ENCODE data around the gene LY6G5B. TPM values are rescaled to one million over a fixed set of nuclear protein-coding genes. Genes with fewer than 3 reads are reported as not detected.

LY6G5B gene
- total and polyA plus RNA-seq, 5 experiments from 2014 or later: 0.25 to 48.8 (median 44.1) TPM; not detected in 2

DNA sequence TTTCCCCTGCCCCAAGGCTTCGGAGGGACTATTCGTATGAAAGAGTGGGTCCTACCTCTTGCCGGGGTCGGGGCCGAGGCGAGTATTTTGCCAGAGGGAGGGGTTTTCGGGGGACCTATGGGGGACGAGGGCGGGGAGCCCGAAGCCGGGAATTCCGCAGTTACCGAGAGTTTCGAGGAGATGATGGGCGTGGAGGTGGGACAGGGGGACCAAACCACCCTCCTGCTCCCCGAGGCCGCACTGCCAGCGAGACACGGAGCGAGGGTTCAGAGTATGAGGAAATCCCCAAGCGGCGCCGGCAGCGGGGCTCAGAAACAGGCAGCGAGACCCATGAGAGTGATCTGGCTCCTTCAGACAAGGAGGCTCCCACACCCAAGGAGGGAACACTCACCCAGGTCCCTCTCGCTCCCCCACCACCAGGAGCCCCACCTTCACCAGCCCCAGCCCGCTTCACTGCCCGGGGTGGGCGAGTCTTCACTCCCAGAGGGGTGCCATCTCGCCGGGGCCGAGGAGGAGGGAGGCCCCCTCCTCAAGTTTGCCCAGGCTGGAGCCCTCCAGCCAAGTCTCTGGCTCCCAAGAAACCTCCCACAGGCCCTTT is 38.0 kb upstream of the LY6G5B start:
- no peaks in the 10 kb centered on the region for H3K27me3 Mint-ChIP-seq
- ATAC-seq (no peak), DNase-seq (no peak)
- POLR2A ChIA-PET: interaction anchor here (1.0 kb wide), 1 partner anchor 10 kb away, joined by 4 read pairs; no protein-coding TSS in a partner anchor
- peak overlapping the region in 2 of 10 donors; percentile 60 to 68 for H3K27ac Mint-ChIP-seq
- H3K9me3 Mint-ChIP-seq: no peaks in the 10 kb centered on the region
- peaks cover 2 to 25% (median 8%) of the 10 kb centered on the region in 4 donors for H3K4me1 Mint-ChIP-seq
- H3K36me3 Mint-ChIP-seq: peaks cover 7 to 98% (median 27%) of the 10 kb centered on the region in 3 donors
- no peak overlapping the region for H3K4me3 Mint-ChIP-seq

DNA sequence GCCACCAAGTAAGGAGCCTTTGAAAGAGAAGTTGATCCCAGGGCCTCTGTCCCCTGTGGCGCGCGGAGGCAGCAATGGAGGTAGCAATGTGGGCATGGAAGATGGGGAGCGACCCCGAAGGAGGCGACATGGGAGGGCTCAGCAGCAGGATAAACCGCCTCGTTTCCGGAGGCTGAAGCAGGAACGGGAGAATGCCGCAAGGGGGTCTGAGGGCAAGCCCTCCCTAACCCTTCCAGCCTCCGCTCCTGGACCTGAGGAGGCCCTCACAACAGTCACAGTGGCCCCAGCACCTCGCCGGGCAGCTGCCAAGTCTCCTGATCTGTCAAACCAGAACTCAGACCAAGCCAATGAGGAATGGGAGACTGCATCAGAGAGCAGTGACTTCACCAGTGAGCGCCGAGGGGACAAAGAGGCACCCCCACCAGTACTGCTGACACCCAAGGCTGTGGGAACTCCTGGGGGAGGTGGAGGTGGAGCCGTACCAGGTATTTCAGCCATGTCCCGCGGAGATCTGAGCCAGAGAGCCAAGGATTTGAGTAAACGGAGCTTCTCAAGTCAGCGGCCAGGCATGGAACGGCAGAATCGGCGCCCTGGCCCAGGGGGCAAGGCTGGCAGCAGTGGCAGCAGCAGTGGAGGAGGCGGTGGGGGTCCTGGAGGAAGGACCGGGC is 37.4 kb upstream of the LY6G5B start:
- Mint-ChIP-seq H3K36me3 (peaks cover 4 to 98% (median 24%) of the 10 kb centered on the region in 3 donors), H3K27ac (peak overlapping the region in 4 of 10 donors; percentile 59 to 73 (median 64))

DNA sequence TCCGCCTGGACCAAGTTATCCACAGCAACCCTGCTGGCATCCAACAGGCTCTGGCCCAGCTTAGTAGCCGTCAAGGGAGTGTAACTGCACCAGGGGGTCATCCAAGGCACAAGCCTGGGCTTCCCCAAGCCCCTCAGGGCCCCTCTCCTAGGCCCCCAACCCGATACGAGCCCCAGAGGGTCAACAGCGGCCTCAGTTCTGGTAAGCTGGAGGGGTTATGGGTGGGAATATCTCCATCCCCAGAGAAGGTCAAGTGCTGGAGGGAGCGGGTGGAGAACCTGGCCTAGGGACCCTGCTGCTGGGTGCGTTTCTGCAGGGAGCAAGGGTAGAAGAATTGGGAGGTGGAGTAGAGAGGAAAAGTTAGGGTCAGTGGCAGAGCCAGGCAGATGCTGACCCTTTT is 36.3 kb upstream of the LY6G5B start:
- no peak for ATAC-seq
- POLR2A ChIA-PET: interaction anchor here (0.9 to 1.0 kb wide), 2 partner anchors 11 to 27 kb away, joined by 4 read pairs; partner anchors contain the start of gene C6orf47
- no peak for DNase-seq
- Mint-ChIP-seq H3K36me3 (peaks cover 0 to 95% (median 18%) of the 10 kb centered on the region in 3 donors), H3K9me3 (no peaks in the 10 kb centered on the region), H3K4me3 (peak overlapping the region in 1 of 10 donors; percentile 33), H3K27me3 (no peaks in the 10 kb centered on the region), H3K4me1 (peaks cover 0 to 10% (median 6%) of the 10 kb centered on the region in 4 donors), H3K27ac (peak overlapping the region in 3 of 10 donors; percentile 41 to 59 (median 55))

More for the DNA sequence above, 37.4 kb upstream of the LY6G5B start:
- H3K4me1 Mint-ChIP-seq: peaks cover 0 to 19% (median 6%) of the 10 kb centered on the region in 4 donors
- no peak for ATAC-seq
- H3K4me3 Mint-ChIP-seq: no peak overlapping the region
- no peaks in the 10 kb centered on the region for H3K27me3 Mint-ChIP-seq
- no peak for DNase-seq
- H3K9me3 Mint-ChIP-seq: no peaks in the 10 kb centered on the region
- POLR2A ChIA-PET: interaction anchor here (0.6 to 1.0 kb wide), 3 partner anchors 10 to 189 kb away, joined by 3 to 5 read pairs (median 4); no protein-coding TSS in a partner anchor

DNA sequence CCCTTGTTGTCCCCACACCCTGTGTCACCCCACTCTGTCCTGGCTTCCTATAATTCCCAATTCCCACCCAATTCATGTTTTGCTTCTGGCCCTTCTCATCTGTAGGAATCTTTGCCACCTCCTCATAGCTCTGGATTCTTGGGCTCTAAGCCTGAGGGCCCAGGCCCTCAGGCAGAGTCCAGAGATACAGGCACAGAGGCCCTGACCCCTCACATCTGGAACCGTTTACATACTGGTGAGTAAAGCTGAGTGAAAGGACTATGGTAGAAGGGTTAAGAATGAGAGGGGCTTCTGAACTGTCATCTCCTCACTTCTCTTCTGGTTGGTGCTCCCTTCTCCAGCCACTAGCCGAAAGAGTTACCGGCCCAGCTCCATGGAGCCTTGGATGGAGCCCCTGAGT is 35.6 kb upstream of the LY6G5B start:
- POLR2A ChIA-PET: interaction anchor here (0.6 to 0.9 kb wide), 5 partner anchors 9 to 167 kb away, joined by 3 to 6 read pairs (median 3); partner anchors contain the start of genes C6orf47 and GPANK1
- ATAC-seq (no peak), DNase-seq (no peak)
- Mint-ChIP-seq H3K27ac (peak overlapping the region in 7 of 10 donors; percentile 5 to 82 (median 67)), H3K36me3 (peaks cover 0 to 95% (median 20%) of the 10 kb centered on the region in 3 donors), H3K9me3 (no peaks in the 10 kb centered on the region), H3K4me1 (peaks cover 0 to 15% (median 6%) of the 10 kb centered on the region in 4 donors), H3K27me3 (no peaks in the 10 kb centered on the region), H3K4me3 (no peak overlapping the region)

DNA sequence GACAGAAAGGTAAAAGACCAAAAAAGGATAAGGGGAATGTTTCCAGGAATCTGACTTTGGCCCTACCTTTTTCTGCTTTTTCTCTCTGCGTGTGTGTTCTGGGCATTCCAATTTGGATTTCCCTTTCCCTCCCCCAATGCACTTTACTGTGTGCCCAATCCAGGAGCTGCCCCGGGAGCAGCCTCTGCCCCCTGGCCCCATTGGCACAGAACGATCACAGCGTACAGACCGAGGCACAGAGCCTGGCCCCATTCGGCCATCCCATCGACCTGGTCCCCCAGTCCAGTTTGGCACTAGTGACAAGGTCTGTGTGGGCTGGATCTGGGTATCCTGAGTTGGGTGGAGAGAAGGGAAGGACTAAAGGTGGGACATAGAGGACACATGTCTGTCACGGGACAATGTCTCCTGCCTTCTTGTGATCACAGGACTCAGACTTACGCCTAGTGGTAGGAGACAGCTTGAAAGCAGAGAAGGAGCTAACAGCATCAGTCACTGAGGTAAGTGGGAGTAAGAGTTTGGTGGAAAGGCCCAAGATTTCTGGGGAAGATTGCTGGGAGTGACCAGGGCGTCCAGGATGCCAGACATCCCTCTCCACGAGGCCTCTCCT is 34.7 kb upstream of the LY6G5B start:
- Mint-ChIP-seq H3K27me3 (no peaks in the 10 kb centered on the region), H3K27ac (peak overlapping the region in 6 of 10 donors; percentile 35 to 76 (median 60)), H3K4me1 (peaks cover 0 to 15% (median 6%) of the 10 kb centered on the region in 4 donors), H3K36me3 (peaks cover 0 to 90% (median 20%) of the 10 kb centered on the region in 3 donors), H3K9me3 (no peaks in the 10 kb centered on the region), H3K4me3 (no peak overlapping the region)
- POLR2A ChIA-PET: interaction anchor here (0.6 to 0.9 kb wide), 3 partner anchors 19 to 201 kb away, joined by 3 to 4 read pairs (median 3); partner anchors contain the start of gene GPANK1
- DNase-seq (no peak), ATAC-seq (no peak)

DNA sequence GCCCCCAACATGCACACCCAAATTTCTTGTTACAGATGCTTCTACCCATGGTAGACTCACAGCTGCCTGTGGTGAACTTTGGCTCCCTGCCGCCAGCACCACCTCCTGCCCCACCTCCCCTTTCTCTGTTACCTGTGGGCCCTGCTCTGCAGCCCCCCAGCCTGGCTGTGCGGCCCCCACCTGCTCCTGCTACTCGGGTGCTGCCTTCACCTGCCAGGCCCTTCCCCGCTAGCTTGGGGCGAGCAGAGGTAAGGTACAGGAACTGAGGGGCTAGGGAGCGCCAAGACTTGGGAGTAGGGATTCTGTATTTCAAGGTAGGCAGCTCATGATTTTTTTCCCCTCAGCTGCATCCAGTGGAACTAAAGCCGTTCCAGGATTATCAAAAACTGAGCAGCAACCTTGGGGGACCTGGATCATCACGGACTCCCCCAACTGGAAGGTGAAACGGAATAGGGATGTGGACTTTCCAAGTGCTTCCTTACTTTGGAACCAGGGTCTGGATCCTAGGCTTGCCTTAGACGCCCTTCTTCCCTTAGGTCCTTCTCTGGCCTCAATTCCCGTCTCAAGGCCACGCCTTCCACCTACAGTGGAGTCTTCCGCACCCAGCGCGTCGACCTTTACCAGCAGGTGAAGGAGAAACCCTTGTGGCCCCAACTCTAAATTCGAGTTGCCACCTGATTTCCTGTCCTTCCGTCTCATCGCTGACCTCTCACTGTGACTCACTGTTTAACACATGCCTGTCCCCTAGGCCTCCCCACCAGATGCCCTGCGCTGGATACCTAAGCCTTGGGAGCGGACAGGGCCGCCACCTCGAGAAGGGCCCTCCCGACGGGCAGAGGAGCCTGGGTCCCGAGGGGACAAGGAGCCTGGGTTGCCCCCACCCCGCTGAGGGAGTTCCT is 32.8 kb upstream of the LY6G5B start:
- Mint-ChIP-seq H3K27me3 (no peaks in the 10 kb centered on the region), H3K27ac (peak overlapping the region in 4 of 10 donors; percentile 38 to 86 (median 54))

DNA sequence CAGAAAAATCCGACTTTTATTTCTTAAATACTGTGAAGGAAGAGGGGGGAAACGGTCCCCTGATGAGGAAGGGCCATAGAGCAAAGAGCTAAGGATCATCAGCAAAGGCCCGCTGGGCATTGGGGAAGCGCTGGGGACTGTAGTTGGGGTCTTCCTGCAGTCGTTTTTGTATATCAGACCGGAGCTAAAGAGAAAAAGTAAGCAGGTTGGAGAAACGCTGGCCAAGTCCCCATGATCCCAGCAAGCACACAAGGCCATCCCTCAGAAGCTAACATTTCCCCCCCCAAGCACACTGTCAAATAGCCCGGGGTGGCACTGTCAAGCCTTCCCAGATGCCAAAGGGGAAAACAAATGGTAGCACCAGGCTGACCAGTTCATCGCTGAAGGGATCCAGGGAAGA is 30.7 kb upstream of the LY6G5B start:
- no peak for ATAC-seq
- Mint-ChIP-seq H3K36me3 (peaks cover 0 to 90% (median 13%) of the 10 kb centered on the region in 3 donors), H3K4me3 (no peak overlapping the region), H3K4me1 (peaks cover 0 to 5% (median 2%) of the 10 kb centered on the region in 4 donors), H3K27ac (no peak overlapping the region), H3K27me3 (no peaks in the 10 kb centered on the region), H3K9me3 (no peaks in the 10 kb centered on the region)
- POLR2A ChIA-PET: interaction anchor here (0.7 to 2.3 kb wide), 5 partner anchors 13 to 331 kb away, joined by 3 to 21 read pairs (median 3); partner anchors contain the start of genes AIF1 and BAG6
- DNase-seq: no peak

More for the DNA sequence above, 32.8 kb upstream of the LY6G5B start:
- H3K36me3 Mint-ChIP-seq: peaks cover 0 to 90% (median 18%) of the 10 kb centered on the region in 3 donors
- POLR2A ChIA-PET: interaction anchor here (0.8 to 2.3 kb wide), 4 partner anchors 9 to 24 kb away, joined by 3 to 21 read pairs (median 4); partner anchors contain the start of genes BAG6 and C6orf47
- no peak for DNase-seq
- no peak for ATAC-seq
- H3K4me3 Mint-ChIP-seq: no peak overlapping the region
- H3K9me3 Mint-ChIP-seq: no peaks in the 10 kb centered on the region
- peaks cover 0 to 15% (median 5%) of the 10 kb centered on the region in 4 donors for H3K4me1 Mint-ChIP-seq

DNA sequence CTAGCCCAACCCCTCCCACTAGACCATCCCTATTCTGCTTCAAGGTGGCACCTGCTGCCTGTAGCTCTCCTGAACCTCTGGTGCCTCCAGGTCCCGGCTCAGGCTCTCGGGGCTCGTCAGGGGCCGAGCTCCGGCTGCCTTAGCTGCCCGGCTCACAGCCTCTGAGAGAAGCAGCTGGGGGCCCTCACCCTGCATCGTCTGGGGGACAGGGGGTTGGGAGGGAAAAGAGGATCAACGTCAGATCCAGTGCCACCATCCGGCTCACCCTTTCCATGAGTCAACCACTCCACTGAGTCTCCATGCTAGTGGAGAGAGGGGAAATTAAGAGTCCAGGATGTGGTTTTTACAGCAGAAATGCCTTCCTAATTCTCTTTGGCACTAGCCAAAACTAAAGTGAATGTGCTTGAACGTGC is 30.3 kb upstream of the LY6G5B start:
- DNase-seq (no peak), ATAC-seq (no peak)
- Mint-ChIP-seq H3K4me1 (peaks cover 0 to 5% (median 2%) of the 10 kb centered on the region in 4 donors), H3K9me3 (no peaks in the 10 kb centered on the region), H3K27ac (peak overlapping the region in 3 of 10 donors; percentile 38 to 63 (median 40)), H3K27me3 (no peaks in the 10 kb centered on the region), H3K36me3 (peaks cover 0 to 90% (median 13%) of the 10 kb centered on the region in 3 donors), H3K4me3 (no peak overlapping the region)
- POLR2A ChIA-PET: interaction anchor here (0.7 to 1.4 kb wide), 5 partner anchors 10 to 41 kb away, joined by 3 to 5 read pairs (median 3); partner anchors contain the start of gene AIF1

DNA sequence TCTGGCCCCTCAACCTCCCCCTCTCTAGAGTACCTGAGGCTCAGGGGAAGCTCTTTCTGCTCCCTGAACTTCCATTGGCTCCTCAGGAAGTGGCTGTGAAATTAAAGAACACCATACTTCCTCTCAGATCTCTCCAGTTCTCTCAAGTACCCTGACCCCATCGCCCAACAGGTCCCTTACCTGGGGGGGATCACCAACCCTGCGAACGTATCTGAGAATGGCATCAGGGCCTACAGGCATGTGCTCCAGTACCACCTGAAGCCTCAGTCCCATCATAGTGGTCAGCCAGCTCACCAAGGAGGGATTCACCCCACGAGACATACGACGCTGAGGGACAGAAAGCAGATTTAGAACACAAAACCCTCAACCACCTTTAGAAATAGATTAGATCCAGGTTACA is 29.2 kb upstream of the LY6G5B start:
- no peak for ATAC-seq
- Mint-ChIP-seq H3K27ac (peak overlapping the region in 4 of 10 donors; percentile 20 to 33 (median 26)), H3K9me3 (no peaks in the 10 kb centered on the region), H3K27me3 (no peaks in the 10 kb centered on the region), H3K4me3 (no peak overlapping the region), H3K4me1 (peaks cover 0 to 12% (median 7%) of the 10 kb centered on the region in 4 donors), H3K36me3 (peaks cover 0 to 91% (median 18%) of the 10 kb centered on the region in 3 donors)
- POLR2A ChIA-PET: interaction anchor here (0.8 to 1.4 kb wide), 5 partner anchors 9 to 163 kb away, joined by 3 to 5 read pairs (median 3); no protein-coding TSS in a partner anchor
- DNase-seq: no peak

DNA sequence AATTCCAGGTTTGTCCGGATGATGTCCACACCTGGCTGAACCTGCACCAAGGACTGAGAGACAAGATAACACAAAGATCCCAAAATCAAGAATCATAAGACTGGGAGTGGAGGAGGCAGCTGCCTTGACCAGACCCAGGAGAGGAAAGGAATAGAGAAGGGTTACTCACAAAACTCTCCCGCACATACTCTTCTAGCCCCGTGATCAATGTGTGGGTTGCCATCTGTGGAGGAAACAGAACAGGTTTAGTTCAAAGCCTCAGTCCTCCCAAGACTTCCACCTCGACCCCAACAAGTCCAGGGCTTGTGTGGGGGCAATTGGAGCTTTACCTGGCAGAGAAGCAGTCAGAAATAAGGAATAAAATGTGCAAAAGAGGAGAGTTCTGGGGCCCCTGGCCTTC is 28.4 kb upstream of the LY6G5B start:
- H3K36me3 Mint-ChIP-seq: peaks cover 0 to 91% (median 20%) of the 10 kb centered on the region in 3 donors
- ATAC-seq: no peak
- no peaks in the 10 kb centered on the region for H3K27me3 Mint-ChIP-seq
- POLR2A ChIA-PET: interaction anchor here (1.0 kb wide), 1 partner anchor 11 kb away, joined by 3 read pairs; no protein-coding TSS in a partner anchor
- no peaks in the 10 kb centered on the region for H3K9me3 Mint-ChIP-seq
- peak overlapping the region in 6 of 10 donors; percentile 5 to 69 (median 38) for H3K27ac Mint-ChIP-seq
- no peak for DNase-seq
- no peak overlapping the region for H3K4me3 Mint-ChIP-seq
- H3K4me1 Mint-ChIP-seq: peaks cover 0 to 12% (median 7%) of the 10 kb centered on the region in 4 donors

Measured in naive thymus-derived CD8-positive, alpha-beta T cell (primary cell).